ENCODE data around the gene NBPF15.
"Not testable (repeated sequence)": the region's sequence is repeated elsewhere in the genome, so short reads cannot be mapped to it uniquely, and the experiment has no call there.

Gene NBPF15, protein sequence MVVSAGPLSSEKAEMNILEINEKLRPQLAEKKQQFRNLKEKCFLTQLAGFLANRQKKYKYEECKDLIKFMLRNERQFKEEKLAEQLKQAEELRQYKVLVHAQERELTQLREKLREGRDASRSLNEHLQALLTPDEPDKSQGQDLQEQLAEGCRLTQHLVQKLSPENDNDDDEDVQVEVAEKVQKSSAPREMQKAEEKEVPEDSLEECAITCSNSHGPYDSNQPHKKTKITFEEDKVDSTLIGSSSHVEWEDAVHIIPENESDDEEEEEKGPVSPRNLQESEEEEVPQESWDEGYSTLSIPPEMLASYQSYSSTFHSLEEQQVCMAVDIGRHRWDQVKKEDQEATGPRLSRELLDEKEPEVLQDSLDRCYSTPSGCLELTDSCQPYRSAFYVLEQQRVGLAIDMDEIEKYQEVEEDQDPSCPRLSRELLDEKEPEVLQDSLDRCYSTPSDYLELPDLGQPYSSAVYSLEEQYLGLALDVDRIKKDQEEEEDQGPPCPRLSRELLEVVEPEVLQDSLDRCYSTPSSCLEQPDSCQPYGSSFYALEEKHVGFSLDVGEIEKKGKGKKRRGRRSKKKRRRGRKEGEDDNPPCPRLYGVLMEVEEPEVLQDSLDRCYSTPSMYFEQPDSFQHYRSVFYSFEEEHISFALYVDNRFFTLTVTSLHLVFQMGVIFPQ

DNA sequence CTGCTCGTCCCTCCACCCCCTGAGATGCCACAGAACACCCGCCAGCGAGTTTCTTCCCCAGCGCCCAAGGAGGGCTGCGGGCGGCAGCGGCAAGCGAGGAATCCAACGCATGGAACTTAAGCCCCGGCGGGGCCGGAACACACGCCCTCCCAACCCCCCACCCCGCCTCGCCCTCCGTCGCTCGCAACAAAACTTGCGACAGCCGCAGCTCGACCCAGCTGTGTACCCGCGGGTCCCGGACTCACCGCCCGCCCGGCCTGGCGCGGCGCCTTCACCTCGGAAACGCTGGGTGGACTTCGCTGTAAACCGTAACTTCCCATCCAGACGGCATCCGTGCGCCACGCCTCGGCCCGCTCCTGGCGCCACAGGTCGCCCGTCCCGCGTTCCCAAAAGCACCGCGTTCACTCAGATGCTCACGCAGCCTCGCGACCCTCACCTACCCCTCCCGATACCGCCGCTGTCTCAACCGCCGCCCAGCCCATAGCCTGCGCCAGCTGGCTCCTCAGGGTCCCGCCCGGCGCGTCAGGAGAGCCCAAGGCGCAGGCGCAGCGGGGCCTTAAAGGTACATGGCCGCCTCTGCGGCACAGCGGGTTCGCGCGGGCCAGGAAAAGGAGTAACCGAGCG lies at the start of gene NBPF15:
Gene NBPF15, minus strand, starts transcription at position 534 of the 624 bp plus-strand sequence. CDS start 21,666 bp downstream, outside the sequence.
- DNase-seq = peak; percentile 72

DNA sequence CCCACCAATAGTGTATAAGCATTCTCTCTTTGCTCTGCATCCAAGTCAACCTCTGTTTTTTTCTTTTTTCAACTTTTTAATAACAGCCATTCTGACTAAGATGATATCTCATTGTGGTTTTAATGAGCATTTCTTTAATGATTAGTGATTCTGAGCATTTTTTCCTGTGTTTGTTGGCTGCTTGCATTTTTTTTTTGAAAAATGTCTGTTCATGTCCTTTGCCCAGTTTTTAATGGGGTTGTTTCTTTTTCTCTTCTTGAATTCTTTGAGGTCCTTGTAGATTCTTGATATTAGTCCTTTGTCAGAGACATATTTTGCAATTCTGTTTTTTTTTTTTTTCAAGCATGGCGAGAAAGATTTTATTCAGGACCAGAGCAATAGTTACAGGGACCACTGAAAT lies 35.0 kb upstream of the NBPF15 start:
- not testable (repeated sequence) for DNase-seq

GRCh38 chr1:144494130-144494529 lies 32.7 kb upstream of the NBPF15 start:
- DNase-seq = not testable (repeated sequence)

DNA sequence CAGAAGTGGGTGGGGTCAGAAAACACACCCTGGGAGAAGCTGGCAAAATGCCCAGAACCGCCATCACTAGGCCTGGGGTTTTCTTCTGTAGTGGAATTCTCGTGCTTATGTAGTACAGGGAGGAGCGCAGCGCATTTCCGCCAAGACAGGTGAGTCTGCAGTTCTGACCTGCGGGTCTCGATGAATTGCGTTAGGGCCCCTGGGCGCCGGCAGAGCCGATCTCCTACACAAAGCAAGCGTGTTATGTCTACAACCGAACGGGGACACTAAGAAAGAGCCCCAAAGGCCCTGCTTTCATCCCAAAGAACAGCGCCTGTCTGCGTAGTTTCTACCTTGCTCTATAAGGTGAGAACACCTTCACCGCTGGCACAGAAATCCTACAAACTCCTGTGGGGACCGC lies 28.9 kb upstream of the NBPF15 start:
- DNase-seq = peak; percentile 38

GRCh38 chr1:144487002-144487401 lies 25.5 kb upstream of the NBPF15 start:
- DNase-seq = not testable (repeated sequence)

DNA sequence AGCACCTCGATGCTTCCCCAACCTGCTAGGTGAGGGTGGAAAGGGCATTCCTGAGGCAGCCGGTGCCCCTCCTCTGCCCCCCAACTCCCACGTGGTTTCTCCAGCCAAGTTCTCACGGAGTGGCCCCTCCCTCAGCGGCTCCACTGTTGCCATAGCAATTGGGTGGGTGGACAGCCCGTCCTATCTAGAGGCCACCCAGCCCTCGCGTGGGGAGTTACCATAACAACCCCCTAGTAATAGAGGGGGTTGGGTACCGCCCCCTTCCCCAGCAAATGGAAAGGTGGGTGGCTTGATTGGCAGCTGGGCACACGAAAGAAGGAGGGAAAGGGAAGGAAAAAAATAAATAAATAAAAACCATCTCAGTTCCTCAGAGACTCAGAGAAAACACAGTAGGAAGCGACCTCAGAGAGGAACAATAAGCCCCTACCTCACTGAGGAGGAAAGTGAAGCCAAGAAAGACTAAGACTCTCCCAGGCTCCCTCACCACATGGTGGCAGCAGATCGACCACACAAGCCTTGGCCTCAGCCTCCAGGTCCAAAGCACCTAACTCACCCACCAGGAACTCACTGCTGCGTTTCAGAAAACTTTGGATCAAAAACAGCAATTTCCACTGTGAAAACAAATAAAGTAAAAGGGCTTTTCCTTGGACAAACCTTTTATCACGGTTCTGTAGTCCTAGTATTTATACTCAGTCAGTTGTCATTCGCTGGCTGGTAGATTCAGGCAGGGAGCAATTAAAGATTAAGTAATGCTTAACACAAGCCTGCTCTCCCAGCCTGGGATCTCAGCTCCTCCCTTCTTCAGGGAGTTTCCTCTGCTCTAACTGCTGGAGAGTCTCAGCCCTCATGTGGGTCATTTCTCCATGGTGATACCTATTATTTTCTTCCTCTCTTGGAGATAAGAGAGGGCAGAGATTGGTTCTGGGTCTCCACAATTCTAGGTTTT lies 23.9 kb upstream of the NBPF15 start:
- DNase-seq = not testable (repeated sequence)

DNA sequence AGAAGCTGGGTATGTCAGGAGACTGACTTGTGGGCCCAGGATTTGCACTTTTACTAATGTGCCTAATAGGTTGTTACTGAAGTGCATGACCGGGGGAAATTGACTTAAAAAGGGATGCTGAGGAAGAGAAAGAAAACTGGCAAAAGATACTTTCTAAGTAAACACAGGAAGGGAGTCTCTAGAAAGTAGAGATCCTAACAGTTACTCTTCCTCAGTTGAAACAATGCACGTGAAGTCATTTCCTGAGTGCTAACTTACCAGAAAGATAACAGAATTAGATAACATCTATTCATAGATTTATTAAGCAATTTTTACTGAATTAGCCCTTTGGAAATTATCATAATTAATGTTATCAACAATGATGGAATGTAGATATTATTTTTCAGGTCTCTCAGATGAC lies 12.4 kb upstream of the NBPF15 start:
- not testable (repeated sequence) for DNase-seq

DNA sequence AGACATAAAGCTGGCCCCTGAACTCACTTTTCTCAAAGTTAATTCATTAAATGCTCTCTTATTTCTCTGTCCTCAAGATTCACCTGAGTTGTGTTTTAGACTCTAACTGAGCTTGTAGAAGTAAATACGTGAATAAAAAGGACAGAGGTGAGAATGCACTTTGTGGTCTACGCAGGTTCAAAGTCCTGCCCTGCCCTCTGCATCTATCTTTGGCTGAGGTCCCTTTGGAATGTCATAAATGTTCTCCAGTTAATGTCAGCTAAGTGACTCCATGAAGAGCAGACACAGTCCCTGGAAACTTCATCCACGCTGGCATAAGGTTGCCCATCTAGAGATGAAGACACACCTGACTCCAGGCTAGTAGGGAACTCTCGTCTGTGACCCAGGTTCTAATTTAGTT lies 10.0 kb upstream of the NBPF15 start:
- DNase-seq = not testable (repeated sequence)

- DNase-seq = not testable (repeated sequence)
These were observed 309 bp upstream of the NBPF15 start for GRCh38 chr1:144461778-144462177.

- DNase-seq = peak; percentile 33
These were observed 783 bp downstream of the NBPF15 start for GRCh38 chr1:144460686-144461085.

GRCh38 chr1:144442402-144442801 lies 19.1 kb downstream of the NBPF15 start:
- not testable (repeated sequence) for DNase-seq

DNA sequence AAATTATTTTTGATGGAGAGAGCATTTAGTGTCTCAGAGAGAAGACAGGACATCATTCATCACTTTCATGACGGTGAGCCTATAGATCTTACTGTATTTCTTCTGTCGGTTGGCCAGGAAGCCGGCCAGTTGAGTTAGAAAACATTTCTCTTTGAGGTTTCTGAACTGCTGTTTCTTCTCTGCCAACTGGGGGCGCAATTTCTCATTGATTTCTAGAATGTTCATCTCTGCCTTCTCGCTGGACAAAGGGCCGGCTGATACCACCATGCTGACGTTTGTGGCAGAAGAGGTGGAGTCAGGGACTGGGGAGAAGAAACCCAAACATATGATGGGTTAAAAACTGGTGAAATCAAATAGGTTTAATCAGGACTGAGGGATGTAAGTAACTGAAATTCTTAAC lies 21.7 kb downstream of the NBPF15 start:
- DNase-seq = not testable (repeated sequence)

DNA sequence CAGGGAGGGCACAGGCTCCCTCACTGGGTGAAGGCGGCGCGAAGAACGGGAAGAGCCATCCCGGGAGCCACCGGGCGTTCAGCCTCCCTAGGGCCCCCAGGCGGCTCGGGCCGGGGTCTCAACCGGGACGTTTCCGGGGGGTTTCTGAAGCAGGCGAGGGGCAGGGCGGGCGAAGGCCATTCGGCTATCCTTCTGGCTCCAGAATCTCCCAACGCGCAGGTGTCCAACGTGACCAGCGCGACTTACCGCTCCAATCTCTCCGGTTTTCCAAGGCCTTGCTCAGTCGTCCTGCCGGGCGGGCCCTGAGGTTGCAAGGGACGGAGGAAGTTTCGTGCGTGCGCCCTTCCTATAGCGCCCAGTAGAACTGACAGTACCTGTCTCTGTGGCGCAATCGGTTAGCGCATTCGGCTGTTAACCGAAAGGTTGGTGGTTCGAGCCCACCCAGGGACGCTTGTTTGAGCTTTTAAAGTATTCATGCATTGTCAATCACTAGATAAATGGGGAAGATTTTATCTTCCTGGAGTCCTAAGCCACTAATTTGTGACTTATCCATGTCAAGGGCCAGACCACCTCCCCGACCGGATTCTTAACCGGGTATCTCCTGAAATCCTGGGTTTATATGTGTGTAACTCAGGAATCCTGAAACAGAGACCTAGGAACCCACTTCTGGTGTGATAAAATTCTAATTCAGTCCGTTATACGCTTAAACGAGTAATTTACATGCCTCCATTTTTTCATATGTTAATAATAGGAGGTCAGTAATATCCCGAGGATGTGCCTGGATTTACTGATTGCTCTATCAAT lies 42.4 kb downstream of the NBPF15 start:
- peak; percentile 68 for DNase-seq

GRCh38 chr1:144413404-144414118 lies 47.9 kb downstream of the NBPF15 start:
- DNase-seq = not testable (repeated sequence)

GRCh38 chr1:144412491-144413403 lies 48.7 kb downstream of the NBPF15 start:
- peak; percentile 76 for DNase-seq

DNA sequence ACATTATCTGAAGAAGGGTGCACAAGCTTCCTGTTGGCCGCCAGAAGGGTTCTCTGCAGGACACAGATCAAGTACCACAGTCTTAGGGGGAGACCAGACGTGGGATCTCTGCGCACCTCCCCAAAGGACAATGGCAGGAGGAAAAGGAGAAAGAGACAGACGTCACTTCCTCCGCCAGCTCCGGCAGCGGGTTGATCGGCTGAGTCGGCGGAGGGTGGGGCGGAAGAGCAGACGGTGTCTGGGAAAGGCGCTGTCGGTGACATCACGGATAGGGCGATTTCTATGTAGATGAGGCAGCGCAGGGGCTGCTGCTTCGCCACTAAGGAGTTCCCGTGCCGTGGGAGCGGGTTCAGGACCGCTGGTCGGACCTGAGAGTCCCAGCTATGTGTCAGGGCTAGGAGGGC lies 49.4 kb downstream of the NBPF15 start:
- peak; percentile 72 for DNase-seq

GRCh38 chr1:144402807-144403206 lies 58.7 kb downstream of the NBPF15 start:
- not testable (repeated sequence) for DNase-seq

DNA sequence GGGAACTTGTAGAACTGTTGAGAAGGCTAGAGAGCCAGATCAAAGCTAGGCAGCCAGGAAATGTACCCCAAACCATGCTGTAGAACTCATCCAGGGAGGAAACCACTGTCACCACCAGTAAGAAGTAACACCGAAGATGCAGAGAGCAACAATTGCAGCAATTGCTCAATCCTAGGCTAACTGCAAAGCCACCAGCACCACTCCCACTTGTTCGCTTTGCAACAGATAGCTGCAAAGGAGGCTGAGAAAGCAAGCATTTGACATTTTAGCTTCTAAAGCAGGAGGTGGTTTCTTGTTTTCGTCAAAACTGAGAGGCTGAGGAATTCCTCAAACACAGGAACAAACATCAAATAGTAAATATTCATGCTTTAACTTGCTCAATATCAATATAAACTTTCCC lies 89.8 kb downstream of the NBPF15 start:
- not testable (repeated sequence) for DNase-seq
